BJ (cell line): Measurements from ENCODE around the gene RALB. TPM values are rescaled to one million over a fixed set of nuclear protein-coding genes. Genes with fewer than 3 reads are reported as not detected.

ENCODE experiments used
- CTCF ChIA-PET: fragments of 350-600 bp; formaldehyde crosslinking; extraction: SDS; loops from one replicate; lab custom pipeline; 2021; ENCODE audit warnings: antibody characterized with exemption, inconsistent platforms; lab: Yijun Ruan, JAX
- POLR2A ChIA-PET: fragments of 300-600 bp; sonication (Branson Sonifier 250); formaldehyde crosslinking; extraction: SDS; loops from one replicate; lab custom pipeline; 2021; ENCODE audit warnings: antibody characterized with exemption; lab: Charles Lee
- DNase-seq: peaks from one replicate; pipeline ENCODE4 v3.0.0-alpha.2; 2011; ENCODE audit warnings: low read depth
- H3K27me3 ChIP-seq: 2 replicates; pipeline ENCODE4 v1.6.0; 2011; ENCODE audit warnings: low read length; ENCODE audit not compliant: control insufficient read depth, insufficient read depth
- H3K36me3 ChIP-seq: 2 replicates; pipeline ENCODE4 v1.5.1; 2011; ENCODE audit warnings: low read length; ENCODE audit not compliant: control insufficient read depth, insufficient read depth
- H3K4me3 ChIP-seq: 2 replicates; pipeline ENCODE4 v1.5.1; 2011; ENCODE audit warnings: low read depth, mild to moderate bottlenecking, control low read depth, low read length
- CTCF ChIP-seq: IDR thresholded peaks from 2 replicates; pipeline ENCODE4 v1.5.1; 2011; ENCODE audit warnings: low read depth, mild to moderate bottlenecking, control low read depth, inconsistent platforms, low read length, moderate library complexity; ENCODE audit not compliant: insufficient read depth
- polyA plus RNA-seq: library from polyadenylated mRNA; depleted of rRNA; stranded (reverse); fragments of >200 nt; gene quantifications from 2 replicates; pipeline ENCODE4 v1.2.3, GENCODE V29; 2011

RALB gene
- polyA plus RNA-seq, 1 experiment = 33.3 TPM

- TF ChIP-seq CTCF = no peak
- Histone ChIP-seq H3K4me3 (no peak overlapping the region), H3K27me3 (no peaks in the 10 kb centered on the region), H3K36me3 (peaks cover 7% of the 10 kb centered on the region)
- no peak for DNase-seq
- ChIA-PET POLR2A (no interaction called here), CTCF (interaction anchor here (0.7 kb wide), 1 partner anchor 10 kb away, joined by 3 read pairs; no protein-coding TSS in a partner anchor)
Measured at GRCh38 chr2:120275617-120276400, 23.2 kb downstream of the RALB start.

- H3K4me3 ChIP-seq = no peak overlapping the region
- DNase-seq = no peak
- TF ChIP-seq CTCF = no peak
- ChIA-PET POLR2A (no interaction called here), CTCF (interaction anchor here (1.2 kb wide), 1 partner anchor 403 kb away, joined by 4 read pairs; no protein-coding TSS in a partner anchor)
- H3K36me3 ChIP-seq = peaks cover 8% of the 10 kb centered on the region
- no peaks in the 10 kb centered on the region for H3K27me3 ChIP-seq
Measured at GRCh38 chr2:120277505-120278205, 25.0 kb downstream of the RALB start.

- Histone ChIP-seq H3K27me3 (no peaks in the 10 kb centered on the region), H3K36me3 (peaks cover 8% of the 10 kb centered on the region), H3K4me3 (no peak overlapping the region)
- ChIA-PET POLR2A (no interaction called here), CTCF (interaction anchor here (1.2 to 1.3 kb wide), 2 partner anchors 18 to 402 kb away, joined by 3 to 4 read pairs; no protein-coding TSS in a partner anchor)
- no peak for TF ChIP-seq CTCF
- DNase-seq = no peak
Measured at GRCh38 chr2:120278901-120279300, 26.2 kb downstream of the RALB start.

- CTCF ChIA-PET = interaction anchor here (1.0 to 1.3 kb wide), 2 partner anchors 12 to 18 kb away, joined by 3 to 4 read pairs; no protein-coding TSS in a partner anchor
- no peaks in the 10 kb centered on the region for H3K27me3 ChIP-seq
Measured at GRCh38 chr2:120279708-120280107, 27.1 kb downstream of the RALB start.

More at GRCh38 chr2:120279708-120280107, 27.1 kb downstream of the RALB start:
- TF ChIP-seq CTCF = no peak
- POLR2A ChIA-PET = no interaction called here
- Histone ChIP-seq H3K36me3 (peaks cover 8% of the 10 kb centered on the region), H3K4me3 (no peak overlapping the region)
- DNase-seq = no peak
